ENCODE results near the gene RAE1.

RAE1 gene

DNA sequence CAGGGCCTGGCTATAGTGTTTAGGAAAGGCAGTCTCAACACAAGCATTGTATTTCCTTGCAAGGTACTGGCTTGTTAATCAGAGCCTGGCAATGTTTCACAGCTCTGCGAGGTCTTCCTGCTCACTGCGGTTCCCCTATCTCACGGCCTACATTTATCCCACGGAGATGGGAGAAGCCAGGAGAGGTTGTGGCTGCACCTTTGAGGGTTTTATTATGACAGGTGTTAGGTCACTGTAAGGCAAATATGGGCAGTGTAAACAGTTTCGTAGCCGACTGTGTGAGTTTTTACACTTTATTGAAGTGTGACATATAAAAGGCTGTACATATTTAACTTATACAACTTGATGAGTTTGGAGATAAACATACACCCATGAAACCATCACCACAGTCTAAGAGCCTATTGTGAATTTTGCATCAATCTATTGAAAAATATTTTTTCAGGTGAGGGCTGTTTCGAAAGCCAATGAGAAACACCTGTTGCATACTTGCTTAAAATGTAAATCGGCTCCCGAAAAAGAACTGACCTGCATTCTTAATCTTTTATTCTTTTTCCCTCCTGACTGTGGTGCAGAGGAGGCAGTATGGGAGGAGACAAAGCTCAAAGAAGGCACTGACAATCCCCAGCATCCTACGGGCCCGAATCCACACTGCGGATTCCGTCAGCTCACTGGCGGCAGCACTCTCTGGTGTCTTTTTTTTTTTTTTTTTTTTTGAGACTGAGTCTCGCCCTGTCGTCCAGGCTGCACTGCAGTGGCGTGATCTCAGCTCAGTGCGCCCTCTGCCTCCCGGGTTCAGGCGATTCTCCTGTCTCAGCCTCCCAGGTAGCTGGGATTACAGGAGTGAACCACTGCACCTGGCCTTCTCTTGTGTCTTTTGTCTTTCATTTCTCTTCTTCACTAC, 32.6 kb downstream of the RAE1 start:
- DNase-seq (ENCODE audit: insufficient read length, low spot score) (no peak), FAIRE-seq (no peak)
- TF ChIP-seq, protein P1, sequence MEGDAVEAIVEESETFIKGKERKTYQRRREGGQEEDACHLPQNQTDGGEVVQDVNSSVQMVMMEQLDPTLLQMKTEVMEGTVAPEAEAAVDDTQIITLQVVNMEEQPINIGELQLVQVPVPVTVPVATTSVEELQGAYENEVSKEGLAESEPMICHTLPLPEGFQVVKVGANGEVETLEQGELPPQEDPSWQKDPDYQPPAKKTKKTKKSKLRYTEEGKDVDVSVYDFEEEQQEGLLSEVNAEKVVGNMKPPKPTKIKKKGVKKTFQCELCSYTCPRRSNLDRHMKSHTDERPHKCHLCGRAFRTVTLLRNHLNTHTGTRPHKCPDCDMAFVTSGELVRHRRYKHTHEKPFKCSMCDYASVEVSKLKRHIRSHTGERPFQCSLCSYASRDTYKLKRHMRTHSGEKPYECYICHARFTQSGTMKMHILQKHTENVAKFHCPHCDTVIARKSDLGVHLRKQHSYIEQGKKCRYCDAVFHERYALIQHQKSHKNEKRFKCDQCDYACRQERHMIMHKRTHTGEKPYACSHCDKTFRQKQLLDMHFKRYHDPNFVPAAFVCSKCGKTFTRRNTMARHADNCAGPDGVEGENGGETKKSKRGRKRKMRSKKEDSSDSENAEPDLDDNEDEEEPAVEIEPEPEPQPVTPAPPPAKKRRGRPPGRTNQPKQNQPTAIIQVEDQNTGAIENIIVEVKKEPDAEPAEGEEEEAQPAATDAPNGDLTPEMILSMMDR (IDR thresholded peaks at IDR 0.05; ENCODE audit: insufficient read depth, missing control alignments) = no peak

DNA sequence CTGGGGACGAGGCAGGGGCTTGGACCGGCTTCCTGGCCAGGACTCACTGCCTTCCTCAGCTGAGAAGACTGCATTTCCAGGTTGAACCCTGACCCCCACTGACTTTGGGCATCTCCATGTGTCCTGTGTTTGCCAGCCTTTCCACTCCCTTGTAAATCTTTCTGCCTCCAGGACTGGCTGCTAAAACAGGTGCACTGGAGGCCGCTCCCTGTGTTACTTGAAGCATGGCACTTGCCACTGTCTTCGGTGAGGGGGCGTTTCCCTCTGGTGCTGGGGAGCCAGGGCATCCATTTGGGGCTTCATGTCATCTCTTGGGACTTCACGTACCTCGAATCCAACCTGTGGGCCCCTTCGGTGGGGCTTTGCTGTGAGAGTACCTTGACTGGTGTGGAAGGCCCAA, 33.4 kb downstream of the RAE1 start:
- DNase-seq (ENCODE audit: insufficient read length, low spot score) = no peak
- no peak for FAIRE-seq
- TF ChIP-seq, protein P1 (IDR thresholded peaks at IDR 0.05; ENCODE audit: insufficient read depth, missing control alignments) = no peak

DNA sequence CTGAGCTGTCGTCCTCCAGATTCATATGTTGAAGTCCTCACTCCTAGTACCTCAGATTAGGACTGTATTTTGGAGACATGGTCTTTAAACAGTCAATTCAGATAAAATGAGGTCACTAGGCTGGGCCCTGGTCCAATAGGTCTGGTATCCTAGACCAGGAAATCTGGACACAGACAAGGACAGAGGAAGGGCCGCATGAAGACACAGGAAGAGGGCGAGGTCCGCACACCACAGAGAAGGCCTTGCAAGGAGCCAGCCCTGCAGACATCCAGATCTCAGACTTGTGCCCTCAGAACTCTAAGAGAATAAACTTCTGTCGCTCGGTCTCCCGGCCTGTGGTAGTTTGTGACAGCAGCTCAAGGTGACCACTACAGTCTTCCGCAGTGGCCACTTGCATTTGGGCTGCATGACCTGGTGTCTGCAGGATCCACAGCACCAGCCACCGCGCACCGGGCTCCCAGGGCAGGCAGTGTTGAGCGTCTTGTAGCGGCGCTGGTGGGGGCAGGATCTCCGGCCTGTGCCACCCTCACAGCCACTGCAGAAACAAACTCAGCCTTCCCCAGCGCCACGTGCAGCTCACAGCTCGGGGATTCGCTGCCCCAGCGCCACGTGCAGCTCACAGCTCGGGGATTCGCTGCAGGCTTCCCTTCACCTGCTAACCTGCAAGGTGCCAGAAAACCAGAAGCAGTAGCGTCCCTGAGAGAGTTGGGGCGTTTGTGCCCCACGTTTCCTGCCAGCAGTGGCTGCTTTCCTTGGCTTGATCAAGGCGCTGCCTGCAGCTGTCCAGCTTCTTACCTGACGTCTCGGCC, 34.1 kb downstream of the RAE1 start:
- no peak for FAIRE-seq
- DNase-seq (ENCODE audit: insufficient read length, low spot score) = no peak
- TF ChIP-seq, protein P1 (IDR thresholded peaks at IDR 0.05; ENCODE audit: insufficient read depth, missing control alignments) = no peak

DNA sequence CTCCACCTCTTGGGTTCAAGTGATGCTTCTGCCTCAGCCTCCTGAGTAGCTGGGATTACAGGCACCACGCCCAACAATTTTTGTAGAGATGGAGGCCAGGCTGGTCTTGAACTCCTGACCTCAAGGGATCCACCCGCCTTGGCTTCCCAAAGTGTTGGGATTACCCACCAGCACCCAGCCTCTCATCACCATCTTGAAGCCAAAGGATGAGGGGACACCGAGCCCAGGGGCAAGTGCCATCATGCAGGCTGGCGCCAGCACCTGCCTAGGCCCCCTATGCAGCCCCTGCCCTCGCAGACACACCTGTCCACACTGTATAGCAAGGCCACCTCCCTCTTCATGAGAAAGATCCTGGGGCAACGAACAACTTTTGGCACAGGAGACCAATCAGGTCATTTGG, 34.9 kb downstream of the RAE1 start:
- FAIRE-seq (no peak), DNase-seq (ENCODE audit: insufficient read length, low spot score) (no peak)
- TF ChIP-seq, protein P1 (IDR thresholded peaks at IDR 0.05; ENCODE audit: insufficient read depth, missing control alignments) = no peak

DNA sequence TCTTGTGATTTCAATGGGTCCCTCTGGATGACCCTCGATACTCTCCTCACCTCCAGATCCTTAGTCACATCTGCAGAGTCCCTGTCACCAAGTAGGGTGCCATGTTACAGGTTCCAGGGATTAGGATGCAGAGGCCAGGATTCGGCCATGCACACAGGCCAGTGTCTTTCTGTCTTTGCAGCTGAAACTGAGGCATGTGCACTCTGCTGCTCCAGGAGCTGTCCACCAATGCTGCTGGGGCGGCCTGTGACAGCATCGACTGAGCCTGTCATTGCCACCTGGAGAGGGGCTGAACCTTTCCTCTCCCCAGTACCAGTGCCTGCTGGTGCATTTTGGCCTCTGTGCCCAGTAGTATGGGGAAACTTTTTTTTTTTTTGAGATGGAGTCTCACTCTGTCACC, 35.7 kb downstream of the RAE1 start:
- TF ChIP-seq, protein P1 (IDR thresholded peaks at IDR 0.05; ENCODE audit: insufficient read depth, missing control alignments) = no peak
- no peak for FAIRE-seq
- no peak for DNase-seq (ENCODE audit: insufficient read length, low spot score)

DNA sequence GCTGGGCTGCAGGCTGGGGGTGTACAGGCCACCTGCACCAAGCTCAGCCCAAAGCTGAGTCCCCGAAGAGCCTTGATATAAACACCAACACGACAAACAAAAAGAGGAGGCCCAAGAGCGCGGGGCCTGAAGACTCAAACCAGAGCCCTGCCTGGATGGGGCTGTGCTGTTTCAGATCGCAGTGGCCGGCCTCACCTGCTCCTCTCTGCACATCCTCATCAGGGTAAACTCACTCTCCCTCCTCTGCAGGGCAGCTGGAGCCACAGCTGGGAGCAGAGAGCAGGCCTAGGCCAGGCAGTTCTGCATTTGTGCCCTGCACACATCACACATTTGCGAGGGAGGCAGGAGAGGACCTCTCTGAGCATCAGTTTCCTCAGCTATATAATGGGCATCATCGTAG, 36.4 kb downstream of the RAE1 start:
- FAIRE-seq (no peak), DNase-seq (ENCODE audit: insufficient read length, low spot score) (no peak)
- TF ChIP-seq, protein P1 (IDR thresholded peaks at IDR 0.05; ENCODE audit: insufficient read depth, missing control alignments) = no peak

All from D721Med (cell line).